ENCODE measurements around the gene ATP8A1.

Gene ATP8A1

DNA sequence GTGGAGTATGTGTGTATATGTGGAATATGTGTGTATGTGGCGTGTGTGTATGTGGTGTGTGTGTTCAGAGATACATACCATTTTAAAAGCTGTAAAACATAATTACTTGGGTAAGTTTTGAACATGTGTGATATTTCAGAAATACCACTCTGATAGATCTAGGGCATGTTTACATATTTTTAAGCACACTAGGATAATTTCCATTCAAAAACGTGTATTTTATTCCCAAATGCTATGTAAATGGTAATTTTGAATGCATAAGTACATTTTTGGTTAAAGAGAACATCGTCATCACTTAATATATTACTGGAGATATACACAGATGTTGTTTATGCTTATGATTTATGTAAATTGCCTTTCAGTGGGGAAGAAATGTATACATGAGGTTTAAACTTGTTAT, 294.3 kb downstream of the ATP8A1 start:
- Histone ChIP-seq H3K4me1 (ENCODE audit: insufficient read depth, low read length) (peaks cover 4% of the 10 kb centered on the region; the same call in 1 of the 2 replicates), H3K9me3 (ENCODE audit: insufficient read depth, low read length, severe bottlenecking) (no peaks in the 10 kb centered on the region), H4K20me1 (ENCODE audit: insufficient read depth, low read length) (no peaks in the 10 kb centered on the region), H3K4me2 (ENCODE audit: insufficient read depth, low read length) (no peak overlapping the region), H3K79me2 (ENCODE audit: insufficient read depth, low read length) (no peaks in the 10 kb centered on the region), H3K4me3 (ENCODE audit: low read depth in 1 of 2, low read length in 2 of 2) (no peak overlapping the region), H2AFZ (ENCODE audit: low read depth, low read length) (no peak overlapping the region), H3K9ac (ENCODE audit: low read depth, low read length) (no peak overlapping the region), H3K27me3 (ENCODE audit: insufficient read depth, low read length, poor library complexity) (peaks cover 6% of the 10 kb centered on the region), H3K36me3 (ENCODE audit: insufficient read depth, low read length) (no peaks in the 10 kb centered on the region), H3K27ac (ENCODE audit: low read length) (no peak overlapping the region)
- TF ChIP-seq CTCF (IDR thresholded peaks at IDR 0.05; ENCODE audit: borderline replicate concordance, extremely low read depth, low read length, poor library complexity, severe bottlenecking) = no peak
- TF ChIP-seq EZH2 (IDR thresholded peaks at IDR 0.05; ENCODE audit: borderline replicate concordance, low read depth, low read length, severe bottlenecking) = no peak
- DNase-seq (no peak), ATAC-seq (ENCODE audit: insufficient read depth, low read depth) (no peak)

DNA sequence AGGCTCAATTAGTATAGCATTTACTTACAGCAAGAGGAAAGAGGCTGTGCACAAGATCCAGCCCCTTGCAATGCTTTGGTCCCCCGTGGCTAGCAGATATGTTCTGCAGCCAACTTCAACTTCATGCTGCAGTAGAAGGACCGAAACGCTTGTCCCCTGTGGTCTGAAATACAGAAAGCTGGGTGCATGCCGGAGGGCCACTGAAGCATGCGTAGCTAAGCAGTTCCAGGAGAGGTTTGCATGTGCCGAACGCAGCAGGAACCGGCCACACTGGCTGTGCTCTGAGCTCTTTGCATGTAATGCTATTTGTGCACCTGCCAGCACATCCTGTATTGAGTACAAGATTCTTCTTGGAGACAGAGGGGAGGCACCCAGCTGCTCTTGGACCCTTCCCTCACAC, 295.4 kb downstream of the ATP8A1 start:
- no peaks in the 10 kb centered on the region for H4K20me1 ChIP-seq (ENCODE audit: insufficient read depth, low read length)
- DNase-seq = no peak

GRCh38 chr4:42360256-42360669, 296.6 kb downstream of the ATP8A1 start:
- peaks cover 11% of the 10 kb centered on the region for H3K27me3 ChIP-seq (ENCODE audit: insufficient read depth, low read length, poor library complexity)
- no peaks in the 10 kb centered on the region for H3K9me3 ChIP-seq (ENCODE audit: insufficient read depth, low read length, severe bottlenecking)
- H4K20me1 ChIP-seq (ENCODE audit: insufficient read depth, low read length) = no peaks in the 10 kb centered on the region
- H3K36me3 ChIP-seq (ENCODE audit: insufficient read depth, low read length) = no peaks in the 10 kb centered on the region
- H2AFZ ChIP-seq (ENCODE audit: low read depth, low read length) = no peak overlapping the region
- no peaks in the 10 kb centered on the region for H3K79me2 ChIP-seq (ENCODE audit: insufficient read depth, low read length)
- no peak for TF ChIP-seq EZH2 (IDR thresholded peaks at IDR 0.05; ENCODE audit: borderline replicate concordance, low read depth, low read length, severe bottlenecking)
- no peak for TF ChIP-seq CTCF (IDR thresholded peaks at IDR 0.05; ENCODE audit: borderline replicate concordance, extremely low read depth, low read length, poor library complexity, severe bottlenecking)
- H3K4me2 ChIP-seq (ENCODE audit: insufficient read depth, low read length) = no peak overlapping the region
- no peak overlapping the region for H3K4me3 ChIP-seq (ENCODE audit: low read depth in 1 of 2, low read length in 2 of 2)
- peaks cover 4% of the 10 kb centered on the region; the same call in 1 of the 2 replicates for H3K4me1 ChIP-seq (ENCODE audit: insufficient read depth, low read length)
- DNase-seq = no peak
- no peak overlapping the region for H3K9ac ChIP-seq (ENCODE audit: low read depth, low read length)
- H3K27ac ChIP-seq (ENCODE audit: low read length) = no peak overlapping the region
- no peak for ATAC-seq (ENCODE audit: insufficient read depth, low read depth)

More for the DNA sequence above, 295.4 kb downstream of the ATP8A1 start:
- H3K79me2 ChIP-seq (ENCODE audit: insufficient read depth, low read length) = no peaks in the 10 kb centered on the region
- H3K27ac ChIP-seq (ENCODE audit: low read length) = no peak overlapping the region
- H3K4me3 ChIP-seq (ENCODE audit: low read depth in 1 of 2, low read length in 2 of 2) = no peak overlapping the region
- TF ChIP-seq EZH2 (IDR thresholded peaks at IDR 0.05; ENCODE audit: borderline replicate concordance, low read depth, low read length, severe bottlenecking) (no peak), CTCF (IDR thresholded peaks at IDR 0.05; ENCODE audit: borderline replicate concordance, extremely low read depth, low read length, poor library complexity, severe bottlenecking) (no peak)
- H3K4me2 ChIP-seq (ENCODE audit: insufficient read depth, low read length) = no peak overlapping the region
- no peak for ATAC-seq (ENCODE audit: insufficient read depth, low read depth)
- peaks cover 6% of the 10 kb centered on the region for H3K27me3 ChIP-seq (ENCODE audit: insufficient read depth, low read length, poor library complexity)
- no peaks in the 10 kb centered on the region for H3K9me3 ChIP-seq (ENCODE audit: insufficient read depth, low read length, severe bottlenecking)
- H3K9ac ChIP-seq (ENCODE audit: low read depth, low read length) = no peak overlapping the region
- peaks cover 4% of the 10 kb centered on the region; the same call in 1 of the 2 replicates for H3K4me1 ChIP-seq (ENCODE audit: insufficient read depth, low read length)
- H2AFZ ChIP-seq (ENCODE audit: low read depth, low read length) = no peak overlapping the region
- no peaks in the 10 kb centered on the region for H3K36me3 ChIP-seq (ENCODE audit: insufficient read depth, low read length)

- Histone ChIP-seq H3K9ac (ENCODE audit: low read depth, low read length) (no peak overlapping the region), H3K9me3 (ENCODE audit: insufficient read depth, low read length, severe bottlenecking) (no peaks in the 10 kb centered on the region), H3K4me3 (ENCODE audit: low read depth in 1 of 2, low read length in 2 of 2) (no peak overlapping the region), H3K4me1 (ENCODE audit: insufficient read depth, low read length) (peaks cover 4% of the 10 kb centered on the region; the same call in 1 of the 2 replicates), H3K27ac (ENCODE audit: low read length) (no peak overlapping the region), H3K36me3 (ENCODE audit: insufficient read depth, low read length) (no peaks in the 10 kb centered on the region), H3K27me3 (ENCODE audit: insufficient read depth, low read length, poor library complexity) (peaks cover 11% of the 10 kb centered on the region), H4K20me1 (ENCODE audit: insufficient read depth, low read length) (no peaks in the 10 kb centered on the region), H3K79me2 (ENCODE audit: insufficient read depth, low read length) (no peaks in the 10 kb centered on the region), H2AFZ (ENCODE audit: low read depth, low read length) (no peak overlapping the region), H3K4me2 (ENCODE audit: insufficient read depth, low read length) (no peak overlapping the region)
- ATAC-seq (ENCODE audit: insufficient read depth, low read depth) (no peak), DNase-seq (no peak)
- TF ChIP-seq EZH2 (IDR thresholded peaks at IDR 0.05; ENCODE audit: borderline replicate concordance, low read depth, low read length, severe bottlenecking) (no peak), CTCF (IDR thresholded peaks at IDR 0.05; ENCODE audit: borderline replicate concordance, extremely low read depth, low read length, poor library complexity, severe bottlenecking) (no peak)
These were observed 297.2 kb downstream of the ATP8A1 start for GRCh38 chr4:42359711-42360110.
